Measurements from ENCODE around the gene PCSK4.

Gene PCSK4

DNA sequence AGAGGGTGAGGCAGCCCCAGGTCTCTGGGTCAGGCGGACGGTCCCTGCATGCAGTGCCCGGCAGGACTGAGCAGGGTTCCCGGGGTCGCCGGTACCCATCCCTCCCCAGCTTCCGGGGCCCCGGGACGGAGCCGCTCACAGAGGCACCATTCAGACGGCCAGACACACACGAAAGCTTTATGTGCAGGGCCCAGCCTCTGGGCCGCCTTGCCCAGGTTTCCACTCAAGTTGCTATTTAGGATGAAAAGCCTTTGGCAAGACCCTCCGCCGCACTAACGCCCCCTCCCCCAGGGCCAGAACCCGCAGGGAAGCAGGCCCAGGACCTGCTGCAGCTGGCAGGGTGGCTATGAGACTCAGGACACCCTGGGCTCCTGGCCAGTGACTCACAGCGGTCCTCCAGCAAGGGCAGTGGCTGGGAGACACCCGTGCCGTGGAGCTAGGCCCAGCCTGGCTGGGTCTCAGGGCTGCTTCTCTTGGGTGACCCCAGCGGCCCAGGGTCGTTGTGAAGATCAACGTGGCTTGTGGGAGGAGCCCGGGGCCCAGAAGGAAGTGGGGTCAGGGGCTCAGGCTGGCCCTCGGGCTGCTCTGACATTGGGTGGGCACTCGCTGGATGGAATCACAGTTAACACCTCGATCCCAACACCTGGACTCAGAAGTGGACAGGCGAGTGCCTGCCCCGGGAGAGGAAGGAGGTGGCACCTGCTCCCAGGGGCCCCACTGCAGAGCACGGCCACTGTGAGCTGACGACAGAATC is 16.0 kb downstream of the PCSK4 start:
- H3K4me2 ChIP-seq, result no peak overlapping the region

DNA sequence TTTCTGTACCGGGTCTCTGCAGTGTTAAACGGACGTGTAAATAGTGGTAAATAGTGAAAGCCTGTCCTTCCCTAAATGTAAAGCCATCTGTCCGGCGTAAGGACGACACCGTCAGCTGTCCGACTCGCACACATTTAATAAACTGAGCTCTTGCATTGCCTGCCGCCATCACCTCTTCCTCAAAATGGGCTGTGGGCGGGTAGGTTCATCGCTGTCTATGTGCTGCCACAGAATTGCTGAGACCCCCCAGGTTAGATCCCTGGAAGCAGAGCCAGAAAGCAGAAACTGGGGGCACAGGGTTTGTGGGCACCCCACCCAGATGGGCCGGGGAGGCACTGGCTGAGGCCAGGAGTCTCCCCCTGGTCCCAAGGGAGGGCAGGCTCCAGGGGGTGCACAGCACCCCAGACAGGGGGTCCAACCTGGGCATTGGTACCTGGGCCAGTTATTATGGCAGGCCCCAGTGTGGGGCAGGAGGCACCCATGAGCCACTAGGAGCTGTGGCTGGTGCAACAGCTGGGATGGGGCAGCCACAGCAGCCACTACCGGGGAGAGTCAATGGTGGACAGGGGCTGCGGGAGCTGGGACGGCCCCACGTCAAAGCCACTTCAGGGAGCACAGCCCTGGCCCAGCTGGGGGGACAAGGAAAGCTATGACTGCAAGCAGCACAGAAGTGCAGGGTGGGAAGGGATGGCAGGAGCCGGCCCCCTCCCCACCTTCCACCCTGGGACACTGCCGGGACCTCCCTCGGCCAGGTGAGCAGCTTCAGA is 16.9 kb downstream of the PCSK4 start:
- no peak for TF ChIP-seq Cebpa-rat (IDR thresholded peaks at IDR 0.05)
- peak overlapping the region in 3 of 11 experiments; percentile 9 to 98 (median 91); a peak in 3 of 22 replicates for H3K4me2 ChIP-seq
- peaks cover 50 to 64% (median 56%) of the 10 kb centered on the region in 11 experiments for H3K27me3 ChIP-seq
- peaks cover 23 to 45% (median 39%) of the 10 kb centered on the region in 11 experiments; a peak in 21 of 22 replicates for H3K36me3 ChIP-seq
- H3K27ac ChIP-seq, result no peak overlapping the region
- no peaks in the 10 kb centered on the region for H3K9me3 ChIP-seq (replicated peaks in 1 of 11)
- H3K9ac ChIP-seq, result no peak overlapping the region; a peak in 1 of 22 replicates
- no peak overlapping the region for H3K4me3 ChIP-seq
- H3K4me1 ChIP-seq, result peaks cover 54 to 71% (median 60%) of the 10 kb centered on the region in 10 experiments
- H4K20me1 ChIP-seq, result peaks cover 96 to 100% (median 100%) of the 10 kb centered on the region in 11 experiments

More for the DNA sequence above, 16.0 kb downstream of the PCSK4 start:
- Histone ChIP-seq H3K9me3 (replicated peaks in 1 of 11) (no peaks in the 10 kb centered on the region), H3K27ac (no peak overlapping the region), H3K27me3 (peaks cover 41 to 55% (median 47%) of the 10 kb centered on the region in 11 experiments), H3K36me3 (peaks cover 23 to 45% (median 39%) of the 10 kb centered on the region in 11 experiments; a peak in 21 of 22 replicates), H3K4me1 (peaks cover 47 to 61% (median 52%) of the 10 kb centered on the region in 10 experiments), H4K20me1 (peaks cover 87 to 96% (median 93%) of the 10 kb centered on the region in 11 experiments), H3K9ac (0 out of 22 replicates have a peak overlapping the region, but pooled peaks of 1 of the 11 experiments have one; percentile 9), H3K4me3 (no peak overlapping the region)
- TF ChIP-seq Cebpa-rat (IDR thresholded peaks at IDR 0.05), result no peak

DNA sequence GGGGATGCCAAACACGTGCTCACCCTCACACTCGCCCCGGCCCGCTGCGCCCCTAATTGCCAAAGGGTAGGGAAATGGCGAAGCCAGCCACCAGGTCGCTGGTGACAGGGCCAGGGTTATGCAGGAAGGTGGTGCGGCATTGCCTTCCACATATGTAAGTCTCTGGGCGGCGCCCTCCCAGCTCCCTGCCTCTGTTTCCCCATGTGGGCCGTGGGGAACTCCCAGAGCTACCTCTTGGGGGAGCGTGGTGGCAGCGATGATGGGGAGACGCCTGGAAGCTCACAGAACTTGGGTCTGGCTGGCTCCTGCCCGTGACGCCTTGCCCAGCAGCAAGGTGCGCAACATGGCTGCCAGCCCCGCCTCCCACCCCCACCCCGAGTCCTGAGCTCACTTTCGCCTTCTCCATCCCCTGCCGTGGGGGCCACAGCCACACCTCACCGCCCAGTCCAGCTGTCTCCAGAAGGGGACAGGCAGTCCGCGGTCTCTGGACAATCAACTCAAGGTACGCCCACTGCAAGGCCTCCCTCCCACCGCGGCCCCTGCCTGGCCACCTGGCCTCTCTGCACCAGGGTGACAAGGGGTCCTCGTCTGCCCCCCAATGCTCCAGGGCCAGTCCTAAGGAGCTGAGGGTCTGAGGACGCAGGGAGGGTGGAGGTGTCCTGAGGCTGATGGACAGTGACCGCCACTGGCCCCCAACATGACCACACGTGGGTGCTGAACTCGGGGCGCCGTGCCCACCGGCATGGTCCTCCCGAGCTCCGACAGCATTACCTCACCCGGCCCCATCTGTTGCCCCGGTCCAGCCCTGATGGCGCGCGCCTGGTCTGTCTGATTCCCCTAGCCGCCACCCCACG is 17.7 kb downstream of the PCSK4 start:
- H3K9me3 ChIP-seq (replicated peaks in 1 of 11), result no peaks in the 10 kb centered on the region
- peak overlapping the region in 4 of 11 experiments; percentile 28 to 60 (median 44); a peak in 5 of 22 replicates for H3K9ac ChIP-seq
- H3K36me3 ChIP-seq, result peaks cover 21 to 42% (median 38%) of the 10 kb centered on the region in 11 experiments; a peak in 21 of 22 replicates
- no peak overlapping the region for H3K27ac ChIP-seq
- peaks cover 48 to 70% (median 60%) of the 10 kb centered on the region in 10 experiments for H3K4me1 ChIP-seq
- peaks cover 99 to 100% (median 100%) of the 10 kb centered on the region in 11 experiments for H4K20me1 ChIP-seq
- peaks cover 58 to 72% (median 64%) of the 10 kb centered on the region in 11 experiments for H3K27me3 ChIP-seq
- H3K4me2 ChIP-seq, result peak overlapping the region; percentile 91 to 99 (median 98)
- TF ChIP-seq Cebpa-rat (IDR thresholded peaks at IDR 0.05), result no peak
- no peak overlapping the region for H3K4me3 ChIP-seq

DNA sequence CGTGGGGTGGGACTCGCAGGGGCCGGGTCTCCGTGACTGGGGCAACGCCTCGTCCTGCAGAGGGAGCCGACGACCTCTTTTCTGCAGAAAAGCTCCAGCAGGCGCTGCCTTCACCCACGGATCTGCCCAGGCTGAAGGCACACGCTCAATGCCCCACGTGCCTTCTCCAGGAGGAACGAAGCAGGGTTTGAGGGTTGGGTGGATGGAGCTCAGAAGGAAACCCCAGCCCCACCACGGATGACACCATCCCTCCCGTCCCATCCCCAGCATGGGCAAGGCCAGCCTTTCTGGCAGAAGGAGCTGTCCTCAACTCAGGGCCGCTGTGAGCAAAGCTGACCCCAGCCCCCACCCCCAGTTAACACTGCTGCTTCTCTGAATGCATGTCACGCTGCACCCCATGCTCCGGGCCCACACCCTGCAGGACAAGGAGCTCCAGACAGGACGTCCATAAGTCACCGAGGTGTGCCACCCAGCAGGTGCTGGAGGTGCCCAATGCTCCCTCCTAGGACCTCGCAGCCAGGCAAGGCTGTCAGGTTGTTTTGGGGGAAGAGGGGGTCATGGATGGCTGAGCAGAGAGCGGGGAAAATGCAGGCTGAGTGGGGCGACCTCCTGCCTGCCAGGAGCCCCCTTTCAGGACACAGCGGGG is 18.5 kb downstream of the PCSK4 start:
- Histone ChIP-seq H3K4me3 (peak overlapping the region; percentile 49 to 67 (median 58); a peak in 19 of 20 replicates), H3K4me2 (peak overlapping the region; percentile 91 to 99 (median 98))

DNA sequence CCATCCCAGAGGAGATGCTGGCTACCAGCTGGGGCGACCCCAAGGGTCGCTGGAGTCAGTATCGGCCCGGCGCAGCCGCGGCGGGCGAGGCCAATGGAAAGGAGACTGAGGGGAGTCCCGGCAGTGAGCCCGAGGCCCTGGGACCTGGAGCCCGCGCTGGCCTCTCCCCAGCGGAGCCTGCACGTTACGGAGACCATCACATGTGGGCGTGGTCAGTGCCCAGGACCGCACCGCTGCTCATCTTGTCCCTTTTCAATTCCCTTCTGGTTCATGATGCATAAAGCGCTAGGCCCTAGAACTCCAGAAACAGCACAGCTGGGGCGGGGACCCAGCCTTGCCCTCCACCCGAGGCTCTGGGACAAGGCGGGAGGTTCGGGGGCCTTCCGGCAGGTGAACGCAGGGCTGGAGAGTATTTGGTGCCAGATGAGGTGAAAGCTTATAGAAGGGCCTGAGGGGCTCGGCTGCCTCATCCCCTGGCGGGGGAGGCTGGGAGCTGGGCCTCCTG is 19.1 kb downstream of the PCSK4 start:
- no peak for TF ChIP-seq Cebpa-rat (IDR thresholded peaks at IDR 0.05)
- H3K27me3 ChIP-seq, result peaks cover 72 to 86% (median 78%) of the 10 kb centered on the region in 11 experiments
- H3K4me1 ChIP-seq, result peaks cover 43 to 67% (median 57%) of the 10 kb centered on the region in 10 experiments
- H3K4me2 ChIP-seq, result peak overlapping the region; percentile 91 to 99 (median 98)
- H3K27ac ChIP-seq, result no peak overlapping the region
- H3K9ac ChIP-seq, result peak overlapping the region in 9 of 11 experiments; percentile 16 to 67 (median 58); a peak in 15 of 22 replicates
- peak overlapping the region; percentile 49 to 67 (median 58) for H3K4me3 ChIP-seq
- H3K9me3 ChIP-seq (replicated peaks in 1 of 11), result no peaks in the 10 kb centered on the region
- peaks cover 14 to 37% (median 28%) of the 10 kb centered on the region in 11 experiments; a peak in 20 of 22 replicates for H3K36me3 ChIP-seq
- H4K20me1 ChIP-seq, result peaks cover 100% of the 10 kb centered on the region in 11 experiments

More for the DNA sequence above, 18.5 kb downstream of the PCSK4 start:
- Histone ChIP-seq H4K20me1 (peaks cover 100% of the 10 kb centered on the region in 11 experiments), H3K9ac (peak overlapping the region in 9 of 11 experiments; percentile 16 to 67 (median 54); a peak in 12 of 22 replicates), H3K27me3 (peaks cover 66 to 81% (median 73%) of the 10 kb centered on the region in 11 experiments), H3K4me1 (peaks cover 43 to 65% (median 55%) of the 10 kb centered on the region in 10 experiments), H3K9me3 (replicated peaks in 1 of 11) (no peaks in the 10 kb centered on the region), H3K36me3 (peaks cover 16 to 37% (median 31%) of the 10 kb centered on the region in 11 experiments; a peak in 21 of 22 replicates), H3K27ac (no peak overlapping the region)
- no peak for TF ChIP-seq Cebpa-rat (IDR thresholded peaks at IDR 0.05)

DNA sequence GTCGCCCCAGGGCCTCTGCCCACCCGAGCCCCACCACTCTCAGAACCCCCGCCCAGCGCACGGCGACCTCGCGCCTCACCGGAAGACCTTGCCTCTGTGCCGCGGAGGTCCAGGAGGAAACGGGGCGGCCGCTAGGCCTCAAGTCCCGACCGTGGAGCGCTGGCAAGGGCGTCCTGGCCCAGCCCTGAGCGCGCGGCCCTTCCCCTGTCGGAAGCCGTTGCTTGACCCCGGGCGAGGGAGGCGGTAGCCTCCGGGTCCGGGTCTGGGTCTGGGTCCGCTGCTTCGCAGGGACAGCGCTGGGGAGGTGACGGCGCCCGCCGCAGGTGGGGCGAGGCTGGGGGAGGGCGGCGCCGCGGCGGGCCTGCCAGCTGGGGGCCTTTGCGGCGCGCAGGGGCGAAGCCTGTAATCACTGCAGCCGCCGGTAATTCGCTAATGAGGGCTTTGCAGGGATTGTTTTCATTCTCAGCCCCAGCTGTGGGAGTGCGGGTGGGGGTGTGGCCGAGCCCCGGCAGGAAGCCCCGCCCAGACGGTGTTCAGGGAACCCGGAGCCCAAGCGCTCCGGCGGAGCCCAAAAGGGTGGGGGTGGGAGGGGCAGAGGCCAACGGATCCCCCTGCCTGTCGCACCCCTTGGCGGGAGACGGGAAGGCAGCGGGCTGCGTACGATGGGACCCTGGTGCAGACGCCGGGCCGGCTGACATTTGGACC is 19.7 kb downstream of the PCSK4 start:
- Histone ChIP-seq H3K4me2 (peak overlapping the region; percentile 91 to 99 (median 98)), H3K9me3 (replicated peaks in 1 of 11) (no peaks in the 10 kb centered on the region), H3K27me3 (peaks cover 78 to 92% (median 84%) of the 10 kb centered on the region in 11 experiments), H3K4me3 (peak overlapping the region; percentile 49 to 67 (median 58)), H4K20me1 (peaks cover 100% of the 10 kb centered on the region in 11 experiments), H3K27ac (no peak overlapping the region), H3K4me1 (peaks cover 43 to 73% (median 60%) of the 10 kb centered on the region in 10 experiments), H3K9ac (peak overlapping the region; percentile 13 to 67 (median 58); a peak in 17 of 22 replicates), H3K36me3 (peaks cover 8 to 33% (median 25%) of the 10 kb centered on the region in 11 experiments; a peak in 17 of 22 replicates)
- TF ChIP-seq Cebpa-rat (IDR thresholded peaks at IDR 0.05), result no peak

DNA sequence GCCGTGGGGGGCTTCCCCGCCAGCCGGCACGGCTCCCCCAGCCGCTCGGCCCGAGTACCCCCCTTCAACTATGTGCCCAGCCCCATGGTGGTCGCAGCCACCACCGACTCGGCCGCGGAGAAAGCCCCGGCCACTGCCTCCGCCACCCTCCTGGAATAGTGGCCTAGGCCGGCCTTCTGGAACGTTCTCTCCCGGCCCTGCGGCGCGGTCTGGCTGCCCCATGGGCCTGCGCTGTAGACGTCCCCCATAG is 20.2 kb downstream of the PCSK4 start:
- Histone ChIP-seq H3K9me3 (replicated peaks in 1 of 11) (no peaks in the 10 kb centered on the region), H3K36me3 (peaks cover 4 to 30% (median 21%) of the 10 kb centered on the region in 11 experiments; a peak in 16 of 22 replicates), H3K4me2 (peak overlapping the region; percentile 91 to 99 (median 98)), H3K4me3 (peak overlapping the region; percentile 49 to 67 (median 58)), H3K27ac (no peak overlapping the region), H3K4me1 (peaks cover 43 to 75% (median 60%) of the 10 kb centered on the region in 10 experiments), H3K27me3 (peaks cover 83 to 97% (median 89%) of the 10 kb centered on the region in 11 experiments), H4K20me1 (peaks cover 100% of the 10 kb centered on the region in 11 experiments), H3K9ac (peak overlapping the region; percentile 13 to 67 (median 58); a peak in 12 of 22 replicates)
- no peak for TF ChIP-seq Cebpa-rat (IDR thresholded peaks at IDR 0.05)
